K562 (cell line): ENCODE results near the gene DENND1A. TPM values are rescaled to one million over a fixed set of nuclear protein-coding genes. Genes with fewer than 3 reads are reported as not detected.

ENCODE experiments used
- ATAC-seq: fragments of 200-7000 bp; cut with Tn5 transposase; 3 replicates; pipeline ENCODE4 v1.9.1; 2020; ENCODE audit warnings: moderate library complexity
- BruUV-seq: library from RNA; stranded (reverse); fragments of 400-500 nt; replicated peaks from 2 replicates; lab custom pipeline; 2021; lab: Mats Ljungman, UMichigan
- CTCF ChIA-PET: fragments of 300-600 bp; formaldehyde crosslinking; extraction: SDS; loops from one replicate; lab custom pipeline; 2021; ENCODE audit warnings: low intra/inter-chr PET ratio; lab: Yijun Ruan, JAX
- POLR2A ChIA-PET: fragments of 300-600, 350-650 bp; sonication (Branson Sonifier 250); formaldehyde crosslinking; extraction: SDS; loops from one replicate; lab custom pipeline; 2021; ENCODE audit warnings: antibody characterized with exemption, inconsistent platforms; lab: Yijun Ruan, JAX
- DNase-seq, 4 experiments: peaks; one replicate each; pipeline versions ENCODE4 v3.0.0 to v3.0.0-alpha.2; 2011 to 2018; ENCODE audit warnings: low spot score in 3 of 4, mixed read lengths in 3 of 4; ENCODE audit errors: extremely low read depth in 1 of 4
- FAIRE-seq: peaks from 2 replicates; lab custom pipeline; 2011; peaks lifted over from hg19 to GRCh38; lab: Jason Lieb, UNC
- H2AFZ ChIP-seq: 2 replicates; pipeline ENCODE4 v1.6.0; 2011; ENCODE audit warnings: low read depth, low read length, control low read depth, inconsistent platforms
- H3K27ac ChIP-seq: fragments of 200-600 bp; 3 replicates; pipeline ENCODE4 v1.8.0; 2011; ENCODE audit warnings: low read depth, mild to moderate bottlenecking, control low read depth, inconsistent platforms, low read length, moderate library complexity, mixed read lengths; ENCODE audit errors: extremely low read depth
- H3K27me3 ChIP-seq, 2 experiments: fragments of 300-600 bp in 1 of 2; 2 replicates in 1 of 2; 3 replicates in 1 of 2; pipeline versions ENCODE4 v1.6.0 to v1.8.0; 2011; ENCODE audit warnings: inconsistent platforms in 2 of 2, low read length in 2 of 2, mild to moderate bottlenecking in 1 of 2, mixed read lengths in 1 of 2, moderate library complexity in 1 of 2; ENCODE audit not compliant: control insufficient read depth in 2 of 2, insufficient read depth in 2 of 2
- H3K36me3 ChIP-seq: fragments of 300-600 bp; 3 replicates; pipeline ENCODE4 v1.8.0; 2011; ENCODE audit warnings: mild to moderate bottlenecking, low read length, inconsistent platforms; ENCODE audit not compliant: control insufficient read depth, insufficient read depth
- H3K4me1 ChIP-seq, 2 experiments: fragments of 200-600 bp in 1 of 2; replicated peaks in 1 of 2; 2 replicates in 1 of 2; 3 replicates in 1 of 2; pipeline versions ENCODE4 v1.5.1 to v1.8.0; 2011; ENCODE audit warnings: inconsistent platforms in 2 of 2, low read length in 2 of 2, mild to moderate bottlenecking in 1 of 2, mixed read lengths in 1 of 2, moderate library complexity in 1 of 2; ENCODE audit not compliant: control insufficient read depth in 2 of 2, insufficient read depth in 2 of 2
- H3K4me2 ChIP-seq: 2 replicates; pipeline ENCODE4 v1.6.1; 2011; ENCODE audit warnings: low read length, control low read depth, inconsistent platforms, mixed read lengths; ENCODE audit not compliant: insufficient read depth
- H3K4me3 ChIP-seq: fragments of 200-600 bp; sonication (generic), shearing (Covaris generic); 2 replicates; pipeline ENCODE4 v1.5.1; 2016; ENCODE audit warnings: control low read depth, inconsistent platforms
- H3K79me2 ChIP-seq: fragments of 200-600 bp; 3 replicates; pipeline ENCODE4 v1.8.0; 2011; ENCODE audit warnings: low read length, inconsistent platforms; ENCODE audit not compliant: control insufficient read depth, insufficient read depth
- H3K9ac ChIP-seq, 2 experiments: 2 replicates each; pipeline versions ENCODE4 v1.6.0 to v1.6.1; 2011; ENCODE audit warnings: low read depth in 2 of 2, low read length in 2 of 2, control low read depth in 1 of 2, inconsistent platforms in 1 of 2, mild to moderate bottlenecking in 1 of 2, mixed read lengths in 1 of 2; ENCODE audit not compliant: insufficient read depth in 1 of 2
- H3K9me1 ChIP-seq: one replicate; pipeline ENCODE4 v1.6.0; 2011; ENCODE audit warnings: inconsistent platforms, mild to moderate bottlenecking, low read length, moderate library complexity; ENCODE audit not compliant: control insufficient read depth, insufficient read depth
- H3K9me3 ChIP-seq: replicated peaks from 2 replicates; pipeline ENCODE4 v1.5.1; 2011; ENCODE audit warnings: low read depth, low read length, inconsistent platforms; ENCODE audit not compliant: control insufficient read depth, insufficient read depth
- H4K20me1 ChIP-seq: replicated peaks from 2 replicates; pipeline ENCODE4 v1.6.1; 2011; ENCODE audit warnings: low read length, inconsistent platforms, mixed read lengths; ENCODE audit not compliant: control insufficient read depth, insufficient read depth
- ETV1 ChIP-seq: fragments of 450-650 bp; conservative IDR thresholded peaks from 2 replicates; pipeline ENCODE4 v1.6.1; 2016; ENCODE audit warnings: missing genetic modification characterization, control low read depth, low read depth, missing compliant biosample characterization
- GATAD2B ChIP-seq: fragments of 450-650 bp; IDR thresholded peaks from 2 replicates; pipeline ENCODE4 v1.6.1; 2017; ENCODE audit warnings: mild to moderate bottlenecking, borderline replicate concordance
- HDAC1 ChIP-seq, 2 experiments: fragments of 450-650 bp; IDR thresholded peaks; 2 replicates each; pipeline ENCODE4 v1.6.1; 2016 to 2017; ENCODE audit warnings: inconsistent platforms in 1 of 2, mild to moderate bottlenecking in 1 of 2, moderate library complexity in 1 of 2
- HNRNPLL ChIP-seq: fragments of 200-400 bp; formaldehyde crosslinking; IDR thresholded peaks from 2 replicates; pipeline ENCODE4 v1.6.1; 2017; ENCODE audit warnings: low read length, low read depth, mild to moderate bottlenecking; ENCODE audit not compliant: poor library complexity, severe bottlenecking
- ILF3 ChIP-seq: fragments of 450-650 bp; IDR thresholded peaks from 2 replicates; pipeline ENCODE4 v1.6.1; 2018; ENCODE audit warnings: antibody characterized with exemption, mild to moderate bottlenecking, moderate library complexity, borderline replicate concordance
- KLF16 ChIP-seq: IDR thresholded peaks from 2 replicates; pipeline ENCODE4 v1.6.1; 2016; ENCODE audit warnings: antibody characterized with exemption
- MEIS2 ChIP-seq: fragments of 450-650 bp; IDR thresholded peaks from 2 replicates; pipeline ENCODE4 v1.6.1; 2014; ENCODE audit warnings: mild to moderate bottlenecking; ENCODE audit not compliant: partially characterized antibody
- MIER1 ChIP-seq: fragments of 450-650 bp; IDR thresholded peaks from 2 replicates; pipeline ENCODE4 v1.6.1; 2016; ENCODE audit warnings: antibody characterized with exemption, mild to moderate bottlenecking, low read depth
- RB1 ChIP-seq: fragments of 450-650 bp; IDR thresholded peaks from 2 replicates; pipeline ENCODE4 v1.6.1; 2017; ENCODE audit warnings: low read depth, mild to moderate bottlenecking
- RUNX1 ChIP-seq: sonication (generic); IDR thresholded peaks from 2 replicates; pipeline ENCODE4 v1.6.1; 2016; ENCODE audit warnings: antibody characterized with exemption, low read depth
- SETDB1 ChIP-seq: IDR thresholded peaks from one replicate; pipeline ENCODE4 v1.6.1; 2012; ENCODE audit warnings: low read length, control low read depth, inconsistent platforms
- SUPT5H ChIP-seq: fragments of 450-650 bp; IDR thresholded peaks from 2 replicates; pipeline ENCODE4 v1.6.1; 2016
- ZBED1 ChIP-seq: IDR thresholded peaks from 2 replicates; pipeline ENCODE4 v1.6.1; 2014
- ZNF124 ChIP-seq: sonication (generic); formaldehyde crosslinking; IDR thresholded peaks from 2 replicates; pipeline ENCODE4 v1.8.1; 2022; ENCODE audit warnings: missing genetic modification reagents
- ZNF134 ChIP-seq: fragments of 250-450 bp; sonication (Bioruptor Pico); conservative IDR thresholded peaks from 2 replicates; pipeline ENCODE4 v1.4.0; 2020
- ZNF592 ChIP-seq: fragments of 450-650 bp; IDR thresholded peaks from 2 replicates; pipeline ENCODE4 v1.6.1; 2017; ENCODE audit warnings: antibody characterized with exemption, mild to moderate bottlenecking
- WGBS: fragments of 100-300 bp; shearing (Covaris generic); methylation state at CpG from one replicate; pipeline ENCODE4 v1.1.6; 2016; ENCODE audit warnings: low coverage, mixed read lengths; ENCODE audit not compliant: insufficient coverage; ENCODE audit errors: missing lambda C conversion rate; 5-methylcytosine and 5-hydroxymethylcytosine counted together
- in situ Hi-C: fragments of 300-500 bp; cut with MboI; formaldehyde crosslinking; loops from 4 replicates; pipeline ENCODE4 v1.15.0; 2018; ENCODE audit warnings: inconsistent platforms, mixed read lengths
- intact Hi-C: fragments of 100-400 bp; cut with micrococcal nuclease; formaldehyde crosslinking; loops from 2 replicates; pipeline ENCODE4 v1.14.2; 2022
- polyA plus RNA-seq, 8 experiments: library from polyadenylated mRNA; depleted of rRNA in 4 of 8; stranded (reverse) in 5 of 8; unstranded in 3 of 8; fragments of >200 nt; fragmentation: Nextera tagmentation in 2 of 8; fragmentation: Illumina TruSeq in 1 of 8; extraction: Ambion mirVana in 2 of 8; extraction: Trizol in 1 of 8; gene quantifications; 2 replicates each; pipeline versions ENCODE4 v1.2.1 to v1.2.3, GENCODE V29; 2011 to 2014; ENCODE audit warnings: inconsistent platforms in 1 of 8, missing spikeins in 1 of 8
- total RNA-seq, 7 experiments: library from RNA; depleted of rRNA in 6 of 7; stranded (reverse); fragments of >200 nt in 6 of 7; fragmentation: Illumina TruSeq in 2 of 7; extraction: Trizol in 2 of 7; gene quantifications; 2 replicates each; pipeline versions ENCODE4 v1.2.1 to v1.2.3, GENCODE V29; 2011 to 2021; ENCODE audit warnings: low replicate concordance in 1 of 7

The DENND1A gene
- total and polyA plus RNA-seq, 9 of the 15 experiments (the other 6 are each of a cell fraction or from before 2014, with no cell fraction given): 7.6 to 29.5 (median 15.7) TPM

- no peak for ATAC-seq
- Histone ChIP-seq H3K4me1 (peaks cover 0 to 5% of the 10 kb centered on the region in 2 experiments; a peak in 1 of 5 replicates), H3K27ac (no peak overlapping the region), H3K4me2 (no peak overlapping the region), H3K9me3 (no peaks in the 10 kb centered on the region), H3K36me3 (no peaks in the 10 kb centered on the region; the same call in 1 of the 3 replicates), H3K4me3 (no peak overlapping the region), H3K9me1 (no peaks in the 10 kb centered on the region), H3K79me2 (no peaks in the 10 kb centered on the region), H2AFZ (no peak overlapping the region), H3K9ac (no peak overlapping the region), H3K27me3 (no peaks in the 10 kb centered on the region), H4K20me1 (no peaks in the 10 kb centered on the region)
- no peak for DNase-seq
- 19% methylated on average over 3 of the region's 3 CpGs for WGBS
- ChIA-PET CTCF (no interaction called here), POLR2A (interaction anchor here (2.0 kb wide), 1 partner anchor 10 kb away, joined by 8 read pairs; no protein-coding TSS in a partner anchor)
- intact Hi-C loops (no loop called here), in situ Hi-C loops (no loop called here)
- TF ChIP-seq MEIS2: no peak
- TF ChIP-seq RUNX1: no peak
- no peak for TF ChIP-seq SETDB1
- no peak for TF ChIP-seq HDAC1 (IDR thresholded peaks at IDR 0.05)
- FAIRE-seq: no peak
- BruUV-seq: no TSS peak
These were observed 325.1 kb downstream of the DENND1A start for GRCh38 chr9:123604861-123605260.

GRCh38 chr9:123601828-123602227, 328.1 kb downstream of the DENND1A start:
- WGBS: 29% methylated on average over 2 of the region's 2 CpGs
- POLR2A ChIA-PET: interaction anchor here (1.0 kb wide), 1 partner anchor 13 kb away, joined by 3 read pairs; no protein-coding TSS in a partner anchor
- FAIRE-seq (no peak), DNase-seq (no peak), ATAC-seq (no peak)
- H2AFZ ChIP-seq: no peak overlapping the region
- H3K79me2 ChIP-seq: no peaks in the 10 kb centered on the region
- in situ Hi-C loops: no loop called here
- intact Hi-C loops: no loop called here
- BruUV-seq: no TSS peak
- no peaks in the 10 kb centered on the region; the same call in 2 of the 3 replicates for H3K36me3 ChIP-seq
- no peaks in the 10 kb centered on the region for H4K20me1 ChIP-seq
- H3K27me3 ChIP-seq: no peaks in the 10 kb centered on the region
- H3K4me1 ChIP-seq: no peaks in the 10 kb centered on the region
- CTCF ChIA-PET: no interaction called here
- H3K27ac ChIP-seq: no peak overlapping the region
- H3K9ac ChIP-seq: no peak overlapping the region
- no peaks in the 10 kb centered on the region for H3K9me3 ChIP-seq
- H3K4me3 ChIP-seq: no peak overlapping the region
- H3K9me1 ChIP-seq: no peaks in the 10 kb centered on the region
- H3K4me2 ChIP-seq: no peak overlapping the region
- TF ChIP-seq ZNF124: no peak
- no peak for TF ChIP-seq ZNF592
- no peak for TF ChIP-seq RB1
- no peak for TF ChIP-seq KLF16
- TF ChIP-seq GATAD2B: no peak
- TF ChIP-seq ZNF134: no peak
- TF ChIP-seq MIER1: no peak
- no peak for TF ChIP-seq ILF3
- TF ChIP-seq ETV1 (tag): no peak
- TF ChIP-seq SUPT5H: no peak
- no peak for TF ChIP-seq ZBED1
- TF ChIP-seq HNRNPLL: no peak
